Breast epithelium (tissue), 3 donors: ENCODE measurements around the gene IL22RA2.

Source experiments
- POLR2A ChIP-seq: fragments of 450-650 bp; IDR thresholded peaks from one replicate; pipeline ENCODE4 v1.6.1; 2016; ENCODE audit warnings: antibody characterized with exemption, mild to moderate bottlenecking, moderate library complexity
- TF ChIP-seq, protein P1 (sequence below), 3 donors: fragments of 450-650 bp; IDR thresholded peaks; one replicate each; pipeline ENCODE4 v1.5.1; 2016 to 2017; ENCODE audit warnings: antibody characterized with exemption in 3 of 3, mild to moderate bottlenecking in 3 of 3, moderate library complexity in 3 of 3

DNA sequence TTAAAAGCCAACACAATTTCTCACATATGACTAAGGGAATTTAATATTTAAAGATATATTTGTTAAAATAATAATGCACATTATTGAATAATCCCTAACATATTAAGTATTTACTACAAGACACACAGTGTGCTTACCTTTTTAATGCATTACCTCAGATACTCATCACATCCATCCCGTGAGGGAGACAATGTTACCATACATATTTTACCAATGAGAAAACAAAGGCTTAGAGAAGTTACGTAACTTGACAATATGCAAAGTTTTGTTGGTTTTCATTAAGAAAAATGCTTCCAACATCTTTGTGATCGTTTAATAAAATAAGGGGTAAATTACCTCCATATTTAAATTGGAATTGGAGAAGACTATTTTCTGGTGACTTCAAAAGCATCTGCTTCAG, 41.5 kb upstream of the IL22RA2 start:
- TF ChIP-seq, protein P1, sequence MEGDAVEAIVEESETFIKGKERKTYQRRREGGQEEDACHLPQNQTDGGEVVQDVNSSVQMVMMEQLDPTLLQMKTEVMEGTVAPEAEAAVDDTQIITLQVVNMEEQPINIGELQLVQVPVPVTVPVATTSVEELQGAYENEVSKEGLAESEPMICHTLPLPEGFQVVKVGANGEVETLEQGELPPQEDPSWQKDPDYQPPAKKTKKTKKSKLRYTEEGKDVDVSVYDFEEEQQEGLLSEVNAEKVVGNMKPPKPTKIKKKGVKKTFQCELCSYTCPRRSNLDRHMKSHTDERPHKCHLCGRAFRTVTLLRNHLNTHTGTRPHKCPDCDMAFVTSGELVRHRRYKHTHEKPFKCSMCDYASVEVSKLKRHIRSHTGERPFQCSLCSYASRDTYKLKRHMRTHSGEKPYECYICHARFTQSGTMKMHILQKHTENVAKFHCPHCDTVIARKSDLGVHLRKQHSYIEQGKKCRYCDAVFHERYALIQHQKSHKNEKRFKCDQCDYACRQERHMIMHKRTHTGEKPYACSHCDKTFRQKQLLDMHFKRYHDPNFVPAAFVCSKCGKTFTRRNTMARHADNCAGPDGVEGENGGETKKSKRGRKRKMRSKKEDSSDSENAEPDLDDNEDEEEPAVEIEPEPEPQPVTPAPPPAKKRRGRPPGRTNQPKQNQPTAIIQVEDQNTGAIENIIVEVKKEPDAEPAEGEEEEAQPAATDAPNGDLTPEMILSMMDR (IDR thresholded peaks at IDR 0.05) = no peak
- TF ChIP-seq POLR2A = no peak
